HG02610 (cell line): ENCODE measurements around the gene GHRHR.

Source experiments
- ATAC-seq: cut with Tn5 transposase; IDR thresholded peaks from one replicate; pipeline ENCODE4 v1.9.1; 2021; ENCODE audit warnings: mild to moderate bottlenecking, moderate library complexity; ENCODE audit not compliant: unreplicated experiment

GHRHR gene

GRCh38 chr7:30983914-30984247, 20.1 kb downstream of the GHRHR start:
- ATAC-seq, result no peak

GRCh38 chr7:30984359-30985107, 20.8 kb downstream of the GHRHR start:
- ATAC-seq, result no peak

GRCh38 chr7:30985756-30986155, 22.0 kb downstream of the GHRHR start:
- ATAC-seq, result no peak

- ATAC-seq, result no peak
These were observed 22.6 kb downstream of the GHRHR start for GRCh38 chr7:30986331-30986730.

GRCh38 chr7:30986738-30987137, 23.0 kb downstream of the GHRHR start:
- ATAC-seq, result no peak

GRCh38 chr7:30987178-30987577, 23.4 kb downstream of the GHRHR start:
- no peak for ATAC-seq

- no peak for ATAC-seq
These were observed 24.2 kb downstream of the GHRHR start for GRCh38 chr7:30987936-30988335.

GRCh38 chr7:30988351-30989005, 24.7 kb downstream of the GHRHR start:
- no peak for ATAC-seq

- no peak for ATAC-seq
These were observed 25.5 kb downstream of the GHRHR start for GRCh38 chr7:30989008-30989823.

- ATAC-seq, result no peak
These were observed 26.3 kb downstream of the GHRHR start for GRCh38 chr7:30989824-30990672.

- ATAC-seq, result no peak
These were observed 27.0 kb downstream of the GHRHR start for GRCh38 chr7:30990673-30991170.

- no peak for ATAC-seq
These were observed 28.7 kb downstream of the GHRHR start for GRCh38 chr7:30992414-30992813.

GRCh38 chr7:30994206-30995100, 30.7 kb downstream of the GHRHR start:
- ATAC-seq, result no peak

- no peak for ATAC-seq
These were observed 31.8 kb downstream of the GHRHR start for GRCh38 chr7:30995536-30995935.

GRCh38 chr7:30996256-30996655, 32.5 kb downstream of the GHRHR start:
- no peak for ATAC-seq

GRCh38 chr7:30996883-30997282, 33.1 kb downstream of the GHRHR start:
- no peak for ATAC-seq

- ATAC-seq, result no peak
These were observed 33.6 kb downstream of the GHRHR start for GRCh38 chr7:30997316-30997715.

- no peak for ATAC-seq
These were observed 34.4 kb downstream of the GHRHR start for GRCh38 chr7:30998180-30998579.

GRCh38 chr7:31000161-31000693, 36.5 kb downstream of the GHRHR start:
- no peak for ATAC-seq
